Vagina (tissue), 2 donors: Measurements from ENCODE around the gene SHISA5. TPM values are rescaled to one million over a fixed set of nuclear protein-coding genes. Genes with fewer than 3 reads are reported as not detected.

Experiments used
- DNase-seq, 2 donors: peaks; one replicate each; pipeline ENCODE4 v3.0.0-alpha.2; 2017; ENCODE audit errors: extremely low spot score in 2 of 2
- H3K27ac ChIP-seq: fragments of 200-600 bp; sonication (generic); one replicate; pipeline ENCODE4 v1.5.1; 2019
- H3K27me3 ChIP-seq: fragments of 200-600 bp; sonication (generic); one replicate; pipeline ENCODE4 v1.5.1; 2019
- H3K36me3 ChIP-seq, 2 donors: fragments of 200-600 bp; sonication (generic); one replicate each; pipeline ENCODE4 v1.5.1; 2017 to 2019
- H3K4me1 ChIP-seq: fragments of 200-600 bp; sonication (generic); one replicate; pipeline ENCODE4 v1.5.1; 2019
- H3K4me3 ChIP-seq, 2 donors: fragments of 200-600 bp; sonication (generic); 1 replicate in 1 of 2; 2 replicates in 1 of 2; pipeline ENCODE4 v1.5.1; 2016 to 2019
- H3K9me3 ChIP-seq: fragments of 200-600 bp; sonication (generic); one replicate; pipeline ENCODE4 v1.5.1; 2019
- CTCF ChIP-seq, 3 experiments: fragments of 450-650 bp in 2 of 3; fragments of 200-600 bp in 1 of 3; sonication (generic) in 1 of 3; IDR thresholded peaks; one replicate each; pipeline ENCODE4 v1.5.1; 2017 to 2019; ENCODE audit warnings: antibody characterized with exemption in 3 of 3, mild to moderate bottlenecking in 2 of 3, moderate library complexity in 2 of 3
- POLR2A ChIP-seq, 2 donors: fragments of 450-650 bp; IDR thresholded peaks; one replicate each; pipeline ENCODE4 v1.6.1; 2017; ENCODE audit warnings: antibody characterized with exemption in 2 of 2, mild to moderate bottlenecking in 2 of 2, moderate library complexity in 2 of 2
- POLR2AphosphoS5 ChIP-seq, 2 donors: sonication (generic); formaldehyde crosslinking; IDR thresholded peaks; one replicate each; pipeline ENCODE4 v1.9.0; 2017; ENCODE audit warnings: antibody characterized with exemption in 2 of 2, mild to moderate bottlenecking in 2 of 2, low read depth in 1 of 2; ENCODE audit not compliant: insufficient read depth in 1 of 2
- intact Hi-C: fragments of 100-400 bp; cut with DNase I; formaldehyde crosslinking; loops from one replicate; pipeline ENCODE4 v1.15.1; 2023
- total RNA-seq: library from RNA; depleted of rRNA; stranded (reverse); fragments of >200 nt; gene quantifications from one replicate; pipeline ENCODE4 v1.2.3, GENCODE V29; 2016

Gene SHISA5
- total RNA-seq, 1 donor from 2014 or later = 133 TPM

- no peak for DNase-seq
- Histone ChIP-seq H3K9me3 (no peaks in the 10 kb centered on the region), H3K27me3 (no peaks in the 10 kb centered on the region), H3K36me3 (peaks cover 0 to 8% of the 10 kb centered on the region in 2 donors), H3K4me3 (no peak overlapping the region), H3K4me1 (peaks cover under 1% of the 10 kb centered on the region), H3K27ac (no peak overlapping the region)
- intact Hi-C loops = no loop called here
- TF ChIP-seq CTCF (IDR thresholded peaks at IDR 0.05) (no peak), POLR2AphosphoS5 (IDR thresholded peaks at IDR 0.05; ENCODE audit: insufficient read depth in 1 of 2, low read depth in 1 of 2) (no peak), POLR2A (IDR thresholded peaks at IDR 0.05) (no peak)
Measured at GRCh38 chr3:48543271-48543866, 39.4 kb upstream of the SHISA5 start.

GRCh38 chr3:48538451-48538850 is 34.5 kb upstream of the SHISA5 start:
- Histone ChIP-seq H3K27ac (no peak overlapping the region), H3K36me3 (peaks cover 0 to 8% of the 10 kb centered on the region in 2 donors), H3K27me3 (no peaks in the 10 kb centered on the region), H3K9me3 (no peaks in the 10 kb centered on the region), H3K4me3 (no peak overlapping the region), H3K4me1 (no peaks in the 10 kb centered on the region)
- no peak for DNase-seq
- TF ChIP-seq POLR2AphosphoS5 (IDR thresholded peaks at IDR 0.05; ENCODE audit: insufficient read depth in 1 of 2, low read depth in 1 of 2) = no peak
- TF ChIP-seq POLR2A (IDR thresholded peaks at IDR 0.05) = no peak
- no peak for TF ChIP-seq CTCF (IDR thresholded peaks at IDR 0.05)
- intact Hi-C loops = no loop called here

- H3K27ac ChIP-seq = no peak overlapping the region
- no peak overlapping the region for H3K4me3 ChIP-seq
- no peak for DNase-seq
- H3K4me1 ChIP-seq = no peaks in the 10 kb centered on the region
- H3K9me3 ChIP-seq = no peaks in the 10 kb centered on the region
- TF ChIP-seq POLR2A (IDR thresholded peaks at IDR 0.05) (no peak), CTCF (IDR thresholded peaks at IDR 0.05) (no peak), POLR2AphosphoS5 (IDR thresholded peaks at IDR 0.05; ENCODE audit: insufficient read depth in 1 of 2, low read depth in 1 of 2) (no peak)
- intact Hi-C loops = no loop called here
- peaks cover 0 to 8% of the 10 kb centered on the region in 2 donors for H3K36me3 ChIP-seq
- no peaks in the 10 kb centered on the region for H3K27me3 ChIP-seq
Measured at GRCh38 chr3:48536785-48537184, 32.8 kb upstream of the SHISA5 start.

- DNase-seq = no peak
- Histone ChIP-seq H3K4me1 (no peaks in the 10 kb centered on the region), H3K9me3 (no peaks in the 10 kb centered on the region), H3K27ac (no peak overlapping the region), H3K27me3 (no peaks in the 10 kb centered on the region), H3K4me3 (no peak overlapping the region), H3K36me3 (peaks cover 0 to 8% of the 10 kb centered on the region in 2 donors)
- TF ChIP-seq CTCF (IDR thresholded peaks at IDR 0.05) = no peak
- no peak for TF ChIP-seq POLR2AphosphoS5 (IDR thresholded peaks at IDR 0.05; ENCODE audit: insufficient read depth in 1 of 2, low read depth in 1 of 2)
- TF ChIP-seq POLR2A (IDR thresholded peaks at IDR 0.05) = no peak
- intact Hi-C loops = no loop called here
Measured at GRCh38 chr3:48536116-48536515, 32.1 kb upstream of the SHISA5 start.

- Histone ChIP-seq H3K27me3 (no peaks in the 10 kb centered on the region), H3K4me1 (no peaks in the 10 kb centered on the region), H3K9me3 (no peaks in the 10 kb centered on the region), H3K4me3 (no peak overlapping the region), H3K27ac (no peak overlapping the region), H3K36me3 (peaks cover 0 to 8% of the 10 kb centered on the region in 2 donors)
- intact Hi-C loops = no loop called here
- TF ChIP-seq CTCF (IDR thresholded peaks at IDR 0.05) (no peak), POLR2AphosphoS5 (IDR thresholded peaks at IDR 0.05; ENCODE audit: insufficient read depth in 1 of 2, low read depth in 1 of 2) (no peak), POLR2A (IDR thresholded peaks at IDR 0.05) (no peak)
- no peak for DNase-seq
Measured at GRCh38 chr3:48535578-48535977, 31.6 kb upstream of the SHISA5 start.
